Non-pigmented ciliary epithelial cell (primary cell): Measurements from ENCODE around the gene HSPE1.
"Not testable (repeated sequence)": the region's sequence is repeated elsewhere in the genome, so short reads cannot be mapped to it uniquely, and the experiment has no call there.

Experiments used
- DNase-seq: peaks from one replicate; pipeline ENCODE4 v3.0.0-alpha.2; 2010; ENCODE audit warnings: low read depth

Gene HSPE1

GRCh38 chr2:197498235-197498936, 1.8 kb upstream of the HSPE1 start:
- DNase-seq, result no peak

GRCh38 chr2:197498937-197499593, 1.1 kb upstream of the HSPE1 start:
- no peak for DNase-seq

GRCh38 chr2:197500503-197501131, 438 bp downstream of the HSPE1 start:
- no peak for DNase-seq

- no peak for DNase-seq
Measured at GRCh38 chr2:197502201-197502600, 2.0 kb downstream of the HSPE1 start.

GRCh38 chr2:197502685-197503084, 2.5 kb downstream of the HSPE1 start:
- DNase-seq, result no peak

- no peak for DNase-seq
Measured at GRCh38 chr2:197504000-197504399, 3.8 kb downstream of the HSPE1 start.

- no peak for DNase-seq
Measured at GRCh38 chr2:197504512-197504911, 4.3 kb downstream of the HSPE1 start.

GRCh38 chr2:197506658-197507057, 6.5 kb downstream of the HSPE1 start:
- DNase-seq, result no peak

GRCh38 chr2:197513915-197514314, 13.7 kb downstream of the HSPE1 start:
- DNase-seq, result no peak

- no peak for DNase-seq
Measured at GRCh38 chr2:197514754-197515153, 14.6 kb downstream of the HSPE1 start.

GRCh38 chr2:197515315-197515738, 15.1 kb downstream of the HSPE1 start:
- DNase-seq, result no peak

GRCh38 chr2:197515739-197516392, 15.7 kb downstream of the HSPE1 start, which contains the start of gene MOB4:
MOB4 (plus strand) TSS chr2:197516066; CDS start chr2:197516087, 21 bp downstream.
- DNase-seq, result peak; percentile 60

GRCh38 chr2:197516393-197516761, 16.2 kb downstream of the HSPE1 start:
- DNase-seq, result no peak

- no peak for DNase-seq
Measured at GRCh38 chr2:197517150-197517549, 17.0 kb downstream of the HSPE1 start.

GRCh38 chr2:197538412-197538811, 38.2 kb downstream of the HSPE1 start:
- DNase-seq, result no peak

- no peak for DNase-seq
Measured at GRCh38 chr2:197539734-197540133, 39.6 kb downstream of the HSPE1 start.

- no peak for DNase-seq
Measured at GRCh38 chr2:197543206-197543605, 43.0 kb downstream of the HSPE1 start.

GRCh38 chr2:197547163-197547900, 47.2 kb downstream of the HSPE1 start:
- no peak for DNase-seq

GRCh38 chr2:197548582-197548981, 48.4 kb downstream of the HSPE1 start:
- no peak for DNase-seq

GRCh38 chr2:197551260-197551659, 51.1 kb downstream of the HSPE1 start:
- DNase-seq, result not testable (repeated sequence)
